Measurements from ENCODE around the gene MBNL2. TPM values are rescaled to one million over a fixed set of nuclear protein-coding genes. Genes with fewer than 3 reads are reported as not detected.

MBNL2 gene
- total RNA-seq, 4 donors from 2014 or later, result 92.8 to 132 (median 101) TPM

DNA sequence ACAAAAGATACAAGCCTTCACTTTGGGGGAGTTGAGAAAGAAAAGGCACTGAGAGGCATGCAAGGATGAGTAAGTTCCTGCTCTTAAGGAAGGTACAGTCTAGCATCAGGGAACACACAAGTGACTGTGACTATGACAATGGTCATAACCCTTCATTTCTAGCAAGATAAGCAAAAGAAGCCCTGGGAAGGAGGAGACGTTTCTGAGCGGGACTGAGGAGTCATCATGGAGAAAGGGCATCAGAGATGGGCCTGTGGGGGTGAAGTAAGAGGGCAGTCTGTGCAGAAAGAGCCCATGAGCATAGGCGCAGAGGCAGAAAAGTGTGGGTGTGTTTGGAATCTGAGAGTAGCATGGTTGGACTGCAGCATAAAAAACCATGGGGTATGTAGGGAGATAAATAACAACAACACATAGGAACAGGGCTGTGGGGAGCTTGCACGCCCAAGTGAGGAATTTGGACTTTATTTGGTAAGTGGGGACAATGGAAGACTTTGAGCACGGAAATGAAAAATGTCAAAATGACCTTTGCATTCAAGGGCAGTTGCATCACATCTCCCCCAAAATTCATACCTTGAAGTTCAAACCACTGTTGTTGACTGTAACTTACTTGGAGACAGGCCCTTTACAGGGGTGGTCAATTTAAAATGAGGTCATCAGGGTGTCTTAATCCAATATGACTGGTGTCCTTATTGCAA lies 86.7 kb downstream of the MBNL2 start:
- H3K27ac ChIP-seq (replicated peaks in 1 of 4), result peak overlapping the region; percentile 47 to 59 (median 57)
- DNase-seq (ENCODE audit: extremely low spot score), result no peak
- H3K27me3 ChIP-seq, result no peaks in the 10 kb centered on the region
- H3K4me1 ChIP-seq, result peaks cover 66 to 93% (median 71%) of the 10 kb centered on the region in 4 donors
- no peaks in the 10 kb centered on the region for H3K9me3 ChIP-seq
- 77% methylated on average over 5 of the region's 5 CpGs for WGBS
- no peaks in the 10 kb centered on the region for H3K36me3 ChIP-seq
- TF ChIP-seq EP300 (IDR thresholded peaks at IDR 0.05) (no peak), POLR2AphosphoS5 (IDR thresholded peaks at IDR 0.05) (no peak), POLR2A (IDR thresholded peaks at IDR 0.05; ENCODE audit: low read depth) (no peak)
- TF ChIP-seq, protein P1, sequence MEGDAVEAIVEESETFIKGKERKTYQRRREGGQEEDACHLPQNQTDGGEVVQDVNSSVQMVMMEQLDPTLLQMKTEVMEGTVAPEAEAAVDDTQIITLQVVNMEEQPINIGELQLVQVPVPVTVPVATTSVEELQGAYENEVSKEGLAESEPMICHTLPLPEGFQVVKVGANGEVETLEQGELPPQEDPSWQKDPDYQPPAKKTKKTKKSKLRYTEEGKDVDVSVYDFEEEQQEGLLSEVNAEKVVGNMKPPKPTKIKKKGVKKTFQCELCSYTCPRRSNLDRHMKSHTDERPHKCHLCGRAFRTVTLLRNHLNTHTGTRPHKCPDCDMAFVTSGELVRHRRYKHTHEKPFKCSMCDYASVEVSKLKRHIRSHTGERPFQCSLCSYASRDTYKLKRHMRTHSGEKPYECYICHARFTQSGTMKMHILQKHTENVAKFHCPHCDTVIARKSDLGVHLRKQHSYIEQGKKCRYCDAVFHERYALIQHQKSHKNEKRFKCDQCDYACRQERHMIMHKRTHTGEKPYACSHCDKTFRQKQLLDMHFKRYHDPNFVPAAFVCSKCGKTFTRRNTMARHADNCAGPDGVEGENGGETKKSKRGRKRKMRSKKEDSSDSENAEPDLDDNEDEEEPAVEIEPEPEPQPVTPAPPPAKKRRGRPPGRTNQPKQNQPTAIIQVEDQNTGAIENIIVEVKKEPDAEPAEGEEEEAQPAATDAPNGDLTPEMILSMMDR (IDR thresholded peaks at IDR 0.05), result no peak
- intact Hi-C loops (cut with DNase I), result no loop called here
- no peak overlapping the region for H3K4me3 ChIP-seq

DNA sequence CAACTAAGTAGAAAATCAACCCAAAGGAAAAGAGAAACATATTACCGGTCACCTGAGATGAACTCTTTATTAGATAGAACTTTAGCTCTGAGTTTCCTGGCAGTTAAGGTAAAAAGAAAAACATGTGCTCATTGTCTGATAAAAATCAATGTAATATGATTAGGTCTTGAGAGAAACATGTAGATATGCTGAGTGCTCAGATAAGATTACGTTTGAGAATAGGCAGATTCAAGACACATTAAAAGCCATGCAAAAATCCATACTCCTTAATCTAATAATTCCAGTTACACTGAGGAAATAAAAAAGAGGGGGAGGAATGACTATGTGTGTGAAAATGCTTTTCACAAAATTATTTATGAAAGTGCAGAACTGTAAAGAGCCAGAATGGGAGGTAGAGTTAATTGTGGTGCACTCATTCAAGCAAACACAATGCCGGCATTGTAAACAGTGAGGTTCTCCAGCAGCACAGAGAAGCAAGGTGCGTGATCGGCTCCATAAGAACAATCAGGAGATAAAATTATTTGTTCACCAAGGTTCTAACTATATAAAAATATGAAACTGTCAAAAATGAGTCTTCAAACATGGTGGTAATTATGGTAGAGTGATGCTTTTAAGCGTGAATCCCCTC lies 88.8 kb downstream of the MBNL2 start:
- DNase-seq (ENCODE audit: extremely low spot score), result no peak
- no peaks in the 10 kb centered on the region for H3K27me3 ChIP-seq
- TF ChIP-seq, protein P1 (IDR thresholded peaks at IDR 0.05), result no peak
- TF ChIP-seq POLR2AphosphoS5 (IDR thresholded peaks at IDR 0.05) (no peak), EP300 (IDR thresholded peaks at IDR 0.05) (no peak), POLR2A (IDR thresholded peaks at IDR 0.05; ENCODE audit: low read depth) (no peak)
- no peaks in the 10 kb centered on the region for H3K36me3 ChIP-seq
- intact Hi-C loops (cut with DNase I), result no loop called here
- no peaks in the 10 kb centered on the region for H3K9me3 ChIP-seq
- H3K4me3 ChIP-seq, result no peak overlapping the region
- H3K27ac ChIP-seq (replicated peaks in 1 of 4), result no peak overlapping the region
- peaks cover 66 to 92% (median 74%) of the 10 kb centered on the region in 4 donors for H3K4me1 ChIP-seq
- WGBS, result 89% methylated on average over 6 of the region's 6 CpGs

DNA sequence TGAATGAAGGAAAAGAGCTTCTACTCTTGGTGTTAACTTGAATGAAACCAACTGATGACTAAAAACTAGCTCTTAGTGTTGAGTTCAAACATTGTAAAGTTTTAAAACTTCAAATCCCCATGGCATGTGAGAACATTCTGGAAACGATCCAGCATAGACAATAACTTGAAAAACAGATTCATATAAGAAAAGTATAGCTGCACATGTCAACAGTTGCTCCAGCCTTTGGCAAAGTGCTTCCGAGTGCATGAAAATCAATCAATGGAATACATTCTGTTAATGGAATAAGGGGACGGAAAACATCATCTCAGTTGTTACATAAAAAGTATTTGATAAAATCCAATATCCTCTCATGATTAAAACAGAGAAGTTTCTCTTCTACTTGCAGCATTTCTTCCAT lies 89.8 kb downstream of the MBNL2 start:
- Histone ChIP-seq H3K27me3 (no peaks in the 10 kb centered on the region), H3K9me3 (no peaks in the 10 kb centered on the region), H3K36me3 (no peaks in the 10 kb centered on the region), H3K4me3 (no peak overlapping the region), H3K4me1 (peaks cover 66 to 92% (median 74%) of the 10 kb centered on the region in 4 donors), H3K27ac (replicated peaks in 1 of 4) (no peak overlapping the region)
- no peak for DNase-seq (ENCODE audit: extremely low spot score)
- 73% methylated on average over 3 of the region's 3 CpGs for WGBS
- intact Hi-C loops (cut with DNase I), result no loop called here
- TF ChIP-seq POLR2A (IDR thresholded peaks at IDR 0.05; ENCODE audit: low read depth) (no peak), EP300 (IDR thresholded peaks at IDR 0.05) (no peak), POLR2AphosphoS5 (IDR thresholded peaks at IDR 0.05) (no peak)
- TF ChIP-seq, protein P1 (IDR thresholded peaks at IDR 0.05), result no peak

DNA sequence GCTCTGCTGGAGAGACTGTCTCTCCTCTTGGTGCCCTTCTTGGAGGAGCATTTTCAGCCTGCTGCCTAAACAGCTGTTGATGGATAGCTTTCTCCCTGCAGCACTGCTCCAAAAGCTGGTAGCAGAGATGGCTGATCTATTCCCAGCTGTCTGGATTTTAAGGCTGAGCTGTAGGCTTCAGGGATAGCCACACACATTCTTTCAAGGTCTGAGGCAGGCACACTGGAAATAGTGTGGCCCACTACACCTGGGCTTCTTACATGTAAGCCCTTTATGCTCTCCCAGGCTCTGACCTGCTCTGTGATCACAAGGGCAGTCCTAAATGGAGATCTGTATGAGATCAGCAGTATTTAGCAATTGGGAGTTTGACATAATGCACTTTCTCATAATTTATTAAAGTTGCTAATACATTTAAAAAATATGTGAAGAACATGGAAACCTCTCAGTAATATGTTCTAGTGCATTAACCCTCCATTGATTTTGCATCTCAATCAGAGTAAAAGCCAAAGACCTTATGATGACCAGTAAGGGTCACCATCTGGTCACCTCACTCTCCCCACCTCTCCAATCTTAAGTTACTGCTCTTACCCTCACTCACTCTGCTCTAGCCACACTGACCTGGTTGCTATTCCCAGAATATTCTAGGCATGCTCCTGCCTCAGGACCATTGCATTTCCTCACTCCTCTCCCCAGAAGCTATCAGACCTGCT lies 91.6 kb downstream of the MBNL2 start:
- no peak for DNase-seq (ENCODE audit: extremely low spot score)
- Histone ChIP-seq H3K27me3 (no peaks in the 10 kb centered on the region), H3K27ac (replicated peaks in 1 of 4) (no peak overlapping the region), H3K4me3 (no peak overlapping the region), H3K36me3 (no peaks in the 10 kb centered on the region), H3K9me3 (no peaks in the 10 kb centered on the region), H3K4me1 (peaks cover 55 to 91% (median 74%) of the 10 kb centered on the region in 4 donors)
- intact Hi-C loops (cut with DNase I), result no loop called here
- TF ChIP-seq, protein P1 (IDR thresholded peaks at IDR 0.05), result no peak
- TF ChIP-seq POLR2AphosphoS5 (IDR thresholded peaks at IDR 0.05) (no peak), POLR2A (IDR thresholded peaks at IDR 0.05; ENCODE audit: low read depth) (no peak), EP300 (IDR thresholded peaks at IDR 0.05) (no peak)
